Measurements from ENCODE around the gene SLC2A9.

The SLC2A9 gene

GRCh38 chr4:9952415-9952950, 68.8 kb downstream of the SLC2A9 start:
- DNase-seq: no peak

- DNase-seq: no peak
Observed at GRCh38 chr4:9949573-9949972, 71.7 kb downstream of the SLC2A9 start.

- DNase-seq: no peak
Observed at GRCh38 chr4:9947168-9948062, 73.9 kb downstream of the SLC2A9 start.

GRCh38 chr4:9946170-9946569, 75.1 kb downstream of the SLC2A9 start:
- no peak for DNase-seq

- DNase-seq: no peak
Observed at GRCh38 chr4:9944431-9945425, 76.6 kb downstream of the SLC2A9 start.

GRCh38 chr4:9943761-9944160, 77.5 kb downstream of the SLC2A9 start:
- no peak for DNase-seq

- no peak for DNase-seq
Observed at GRCh38 chr4:9942921-9943600, 78.2 kb downstream of the SLC2A9 start.

GRCh38 chr4:9942139-9942538, 79.2 kb downstream of the SLC2A9 start:
- DNase-seq: no peak

- no peak for DNase-seq
Observed at GRCh38 chr4:9940041-9940440, 81.3 kb downstream of the SLC2A9 start.

GRCh38 chr4:9938933-9939332, 82.4 kb downstream of the SLC2A9 start:
- DNase-seq: no peak

- no peak for DNase-seq
Observed at GRCh38 chr4:9937078-9937477, 84.2 kb downstream of the SLC2A9 start.

GRCh38 chr4:9936129-9936644, 85.1 kb downstream of the SLC2A9 start:
- no peak for DNase-seq

- no peak for DNase-seq
Observed at GRCh38 chr4:9933956-9934355, 87.3 kb downstream of the SLC2A9 start.

GRCh38 chr4:9933184-9933583, 88.1 kb downstream of the SLC2A9 start:
- no peak for DNase-seq

GRCh38 chr4:9932771-9933170, 88.5 kb downstream of the SLC2A9 start:
- DNase-seq: no peak

- no peak for DNase-seq
Observed at GRCh38 chr4:9931146-9931545, 90.2 kb downstream of the SLC2A9 start.

- DNase-seq: no peak
Observed at GRCh38 chr4:9929111-9929510, 92.2 kb downstream of the SLC2A9 start.

GRCh38 chr4:9927341-9928007, 93.8 kb downstream of the SLC2A9 start:
- DNase-seq: no peak

GRCh38 chr4:9926586-9926985, 94.7 kb downstream of the SLC2A9 start:
- DNase-seq: no peak

- no peak for DNase-seq
Observed at GRCh38 chr4:9925750-9926439, 95.4 kb downstream of the SLC2A9 start.

- no peak for DNase-seq
Observed at GRCh38 chr4:9924750-9925149, 96.5 kb downstream of the SLC2A9 start.
